ENCODE results near the gene RGS17. TPM values are rescaled to one million over a fixed set of nuclear protein-coding genes. Genes with fewer than 3 reads are reported as not detected.

RGS17 gene
- total and polyA plus RNA-seq, 2 of the 13 experiments (the other 11 are each of a cell fraction or from before 2014, with no cell fraction given), result 0.04 TPM; not detected in 1

DNA sequence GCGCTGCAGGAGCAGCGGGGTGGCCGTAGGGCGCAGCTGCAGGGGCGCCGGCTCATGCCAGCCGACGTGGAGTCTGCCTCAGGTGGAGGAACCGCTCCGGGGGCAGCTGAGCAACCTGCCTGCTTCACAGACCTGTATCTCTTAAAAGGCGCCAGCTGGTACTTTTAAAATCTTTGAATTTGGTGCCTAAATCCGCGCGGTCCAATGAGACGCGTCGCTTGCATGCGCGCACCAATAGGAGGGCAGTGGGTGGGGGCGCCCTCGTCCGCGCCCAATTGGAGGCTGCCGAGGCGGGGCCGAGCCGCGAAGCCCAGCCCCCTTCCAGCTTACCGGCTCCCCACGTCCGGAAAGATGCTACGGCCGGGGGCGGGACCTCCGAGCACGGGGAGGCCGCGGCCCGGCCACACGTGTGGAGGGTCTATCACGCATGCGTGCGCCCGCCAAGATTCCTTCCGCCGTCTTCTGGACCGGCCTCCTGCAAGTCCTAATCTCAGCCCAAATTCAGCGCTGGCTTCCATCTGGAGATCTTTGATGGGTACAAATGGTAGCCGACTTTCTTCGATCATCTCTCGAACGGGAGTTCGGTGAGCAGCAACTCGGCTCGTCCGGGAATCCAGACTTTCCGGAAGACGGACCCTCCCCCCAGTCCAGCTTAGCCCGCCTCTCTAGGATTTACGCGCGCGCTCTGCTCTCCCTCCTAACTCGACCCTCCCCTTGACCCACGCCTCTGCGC, 148.0 kb downstream of the RGS17 start, which contains the start of gene FBXO5 (continued):
- TF ChIP-seq TAF15 (IDR thresholded peaks at IDR 0.05; ENCODE audit: low read depth, low read length, poor library complexity, severe bottlenecking), result no peak
- TF ChIP-seq FOXJ3 (CRISPR knock-in tag; IDR thresholded peaks at IDR 0.05; ENCODE audit: borderline replicate concordance), result no peak
- TF ChIP-seq, protein P1, sequence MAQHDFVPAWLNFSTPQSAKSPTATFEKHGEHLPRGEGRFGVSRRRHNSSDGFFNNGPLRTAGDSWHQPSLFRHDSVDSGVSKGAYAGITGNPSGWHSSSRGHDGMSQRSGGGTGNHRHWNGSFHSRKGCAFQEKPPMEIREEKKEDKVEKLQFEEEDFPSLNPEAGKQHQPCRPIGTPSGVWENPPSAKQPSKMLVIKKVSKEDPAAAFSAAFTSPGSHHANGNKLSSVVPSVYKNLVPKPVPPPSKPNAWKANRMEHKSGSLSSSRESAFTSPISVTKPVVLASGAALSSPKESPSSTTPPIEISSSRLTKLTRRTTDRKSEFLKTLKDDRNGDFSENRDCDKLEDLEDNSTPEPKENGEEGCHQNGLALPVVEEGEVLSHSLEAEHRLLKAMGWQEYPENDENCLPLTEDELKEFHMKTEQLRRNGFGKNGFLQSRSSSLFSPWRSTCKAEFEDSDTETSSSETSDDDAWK (CRISPR knock-in tag; IDR thresholded peaks at IDR 0.05), result no peak
- TF ChIP-seq, protein P2, sequence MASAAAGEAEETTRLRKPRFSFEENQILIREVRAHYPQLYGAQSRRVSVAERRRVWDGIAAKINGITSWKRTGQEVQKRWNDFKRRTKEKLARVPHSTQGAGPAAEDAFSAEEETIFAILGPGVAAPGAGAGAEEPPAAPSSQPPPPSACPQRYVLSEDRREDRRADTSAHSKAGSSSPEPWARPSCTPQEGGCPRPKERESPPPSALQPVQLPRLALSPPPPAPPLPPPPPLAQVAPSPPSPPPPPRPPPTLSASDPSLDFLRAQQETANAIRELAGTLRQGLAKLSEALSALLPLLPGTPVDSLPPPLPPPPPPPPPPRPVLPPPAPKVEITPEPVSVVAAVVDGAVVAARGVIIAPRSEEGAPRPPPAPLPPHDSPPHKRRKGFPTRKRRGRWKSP (CRISPR knock-in tag; IDR thresholded peaks at IDR 0.05), result peak; percentile 92
- peak; percentile 51; the same call in 1 of the 2 replicates for TF ChIP-seq ZNF431 (CRISPR knock-in tag; IDR thresholded peaks at IDR 0.05; ENCODE audit: borderline replicate concordance, low read depth)
- no peak; the same call in 1 of the 2 replicates for TF ChIP-seq MED1 (CRISPR knock-in tag; IDR thresholded peaks at IDR 0.05)
- TF ChIP-seq MTF1 (CRISPR knock-in tag; IDR thresholded peaks at IDR 0.05), result no peak
- peak; percentile 8; the same call in 1 of the 2 replicates for TF ChIP-seq ZNF619 (CRISPR knock-in tag; IDR thresholded peaks at IDR 0.05)
- TF ChIP-seq ZNF841 (CRISPR knock-in tag; IDR thresholded peaks at IDR 0.05; ENCODE audit: borderline replicate concordance), result no peak; the same call in 1 of the 2 replicates
- TF ChIP-seq, protein P3, sequence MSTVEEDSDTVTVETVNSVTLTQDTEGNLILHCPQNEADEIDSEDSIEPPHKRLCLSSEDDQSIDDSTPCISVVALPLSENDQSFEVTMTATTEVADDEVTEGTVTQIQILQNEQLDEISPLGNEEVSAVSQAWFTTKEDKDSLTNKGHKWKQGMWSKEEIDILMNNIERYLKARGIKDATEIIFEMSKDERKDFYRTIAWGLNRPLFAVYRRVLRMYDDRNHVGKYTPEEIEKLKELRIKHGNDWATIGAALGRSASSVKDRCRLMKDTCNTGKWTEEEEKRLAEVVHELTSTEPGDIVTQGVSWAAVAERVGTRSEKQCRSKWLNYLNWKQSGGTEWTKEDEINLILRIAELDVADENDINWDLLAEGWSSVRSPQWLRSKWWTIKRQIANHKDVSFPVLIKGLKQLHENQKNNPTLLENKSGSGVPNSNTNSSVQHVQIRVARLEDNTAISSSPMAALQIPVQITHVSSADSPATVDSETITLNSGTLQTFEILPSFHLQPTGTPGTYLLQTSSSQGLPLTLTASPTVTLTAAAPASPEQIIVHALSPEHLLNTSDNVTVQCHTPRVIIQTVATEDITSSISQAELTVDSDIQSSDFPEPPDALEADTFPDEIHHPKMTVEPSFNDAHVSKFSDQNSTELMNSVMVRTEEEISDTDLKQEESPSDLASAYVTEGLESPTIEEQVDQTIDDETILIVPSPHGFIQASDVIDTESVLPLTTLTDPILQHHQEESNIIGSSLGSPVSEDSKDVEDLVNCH (CRISPR knock-in tag; IDR thresholded peaks at IDR 0.05), result peak; percentile 75; the same call in 1 of the 2 replicates
- TF ChIP-seq SIX4 (CRISPR knock-in tag; IDR thresholded peaks at IDR 0.05), result no peak
- TF ChIP-seq SMARCC2 (IDR thresholded peaks at IDR 0.05), result no peak
- TF ChIP-seq ZNF30 (CRISPR knock-in tag; IDR thresholded peaks at IDR 0.05), result no peak
- no peak; the same call in 1 of the 2 replicates for TF ChIP-seq ZNF782 (CRISPR knock-in tag; IDR thresholded peaks at IDR 0.05; ENCODE audit: borderline replicate concordance)
- no peak for TF ChIP-seq ZNF737 (CRISPR knock-in tag; IDR thresholded peaks at IDR 0.05; ENCODE audit: borderline replicate concordance)
- TF ChIP-seq, protein P4, sequence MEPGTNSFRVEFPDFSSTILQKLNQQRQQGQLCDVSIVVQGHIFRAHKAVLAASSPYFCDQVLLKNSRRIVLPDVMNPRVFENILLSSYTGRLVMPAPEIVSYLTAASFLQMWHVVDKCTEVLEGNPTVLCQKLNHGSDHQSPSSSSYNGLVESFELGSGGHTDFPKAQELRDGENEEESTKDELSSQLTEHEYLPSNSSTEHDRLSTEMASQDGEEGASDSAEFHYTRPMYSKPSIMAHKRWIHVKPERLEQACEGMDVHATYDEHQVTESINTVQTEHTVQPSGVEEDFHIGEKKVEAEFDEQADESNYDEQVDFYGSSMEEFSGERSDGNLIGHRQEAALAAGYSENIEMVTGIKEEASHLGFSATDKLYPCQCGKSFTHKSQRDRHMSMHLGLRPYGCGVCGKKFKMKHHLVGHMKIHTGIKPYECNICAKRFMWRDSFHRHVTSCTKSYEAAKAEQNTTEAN (CRISPR knock-in tag; conservative IDR thresholded peaks at IDR 0.05), result peak; percentile 42
- TF ChIP-seq PLRG1 (conservative IDR thresholded peaks at IDR 0.05), result no peak
- TF ChIP-seq ZFY (CRISPR knock-in tag; IDR thresholded peaks at IDR 0.05), result no peak
- no peak; the same call in 1 of the 2 replicates for TF ChIP-seq RXRB (CRISPR knock-in tag; IDR thresholded peaks at IDR 0.05; ENCODE audit: borderline replicate concordance)
- TF ChIP-seq ZNF382 (CRISPR knock-in tag; IDR thresholded peaks at IDR 0.05; ENCODE audit: borderline replicate concordance), result no peak
- TF ChIP-seq ZNF556 (CRISPR knock-in tag; IDR thresholded peaks at IDR 0.05; ENCODE audit: borderline replicate concordance), result no peak; the same call in 1 of the 2 replicates
- no peak for TF ChIP-seq GLMP (CRISPR knock-in tag; IDR thresholded peaks at IDR 0.05; ENCODE audit: borderline replicate concordance)
- TF ChIP-seq POLR2G (IDR thresholded peaks at IDR 0.05; ENCODE audit: low read depth, low read length), result peak; percentile 94
